ENCODE data around the gene PIGQ. TPM values are rescaled to one million over a fixed set of nuclear protein-coding genes. Genes with fewer than 3 reads are reported as not detected.

PIGQ gene
- polyA plus RNA-seq, 3 donors = 11.4 to 39.8 (median 12.1) TPM

- Mint-ChIP-seq H3K9me3 (peaks cover 0 to 3% (median 0%) of the 10 kb centered on the region in 7 donors), H3K36me3 (peaks cover 0 to 3% of the 10 kb centered on the region in 2 donors), H3K27me3 (ENCODE audit: low read depth in 3 of 3) (peaks cover 2 to 16% (median 12%) of the 10 kb centered on the region in 3 donors), H3K27ac (no peak overlapping the region), H3K4me3 (peak overlapping the region in 1 of 2 donors; percentile 53), H3K4me1 (peaks cover 13% of the 10 kb centered on the region)
- H3K9me3 ChIP-seq (replicated peaks in 1 of 2; ENCODE audit: control insufficient read depth in 1 of 2, insufficient read depth in 1 of 2, low read length in 2 of 2) = no peaks in the 10 kb centered on the region
- no peak overlapping the region for H3K9ac ChIP-seq (ENCODE audit: insufficient read depth, low read length, poor library complexity, severe bottlenecking)
- no peak for DNase-seq
- intact Hi-C loops (cut with micrococcal nuclease) = loop anchor here (5.0 kb wide), 1 partner anchor 97 kb away; the partner anchor contains the start of genes JMJD8 (in 2 of the 2) and STUB1 (in 2 of the 2)
- WGBS (ENCODE audit: insufficient coverage) = 49% methylated on average over 10 of the region's 10 CpGs
- no peak overlapping the region for H3K4me2 ChIP-seq (replicated peaks; ENCODE audit: extremely low read depth, low read length, poor library complexity, severe bottlenecking)
- H3K36me3 ChIP-seq (replicated peaks in 1 of 2; ENCODE audit: control insufficient read depth in 1 of 2, insufficient read depth in 2 of 2, low read length in 2 of 2) = peaks cover 0 to 2% of the 10 kb centered on the region in 2 donors
- no peak overlapping the region for H3K4me3 ChIP-seq (replicated peaks in 1 of 3; ENCODE audit: low read depth in 2 of 3, low read length in 3 of 3)
- no peak for TF ChIP-seq CTCF (IDR thresholded peaks at IDR 0.05)
- no peak overlapping the region for H3K27ac ChIP-seq (ENCODE audit: low read depth in 1 of 2, low read length in 2 of 2)
- H2AFZ ChIP-seq (ENCODE audit: insufficient read depth, low read depth, low read length, poor library complexity, severe bottlenecking) = no peak overlapping the region
- no peaks in the 10 kb centered on the region for H4K20me1 ChIP-seq (ENCODE audit: insufficient read depth, low read length)
- H3K4me1 ChIP-seq (ENCODE audit: control insufficient read depth in 1 of 2, insufficient read depth in 2 of 2, low read length in 2 of 2) = peaks cover 16 to 20% of the 10 kb centered on the region in 2 donors
- peaks cover 17% of the 10 kb centered on the region for H3K79me2 ChIP-seq (ENCODE audit: insufficient read depth, low read length)
- H3K27me3 ChIP-seq (ENCODE audit: control insufficient read depth in 2 of 2, insufficient read depth in 2 of 2, low read length in 2 of 2) = peaks cover 0 to 7% of the 10 kb centered on the region in 2 donors
Observed at GRCh38 chr16:585351-585750, 15.6 kb downstream of the PIGQ start.

- Mint-ChIP-seq H3K4me1 (peaks cover 20% of the 10 kb centered on the region), H3K9me3 (peaks cover 0 to 3% (median 0%) of the 10 kb centered on the region in 7 donors), H3K27ac (no peak overlapping the region), H3K27me3 (ENCODE audit: low read depth in 3 of 3) (peaks cover 2 to 16% (median 12%) of the 10 kb centered on the region in 3 donors), H3K36me3 (peaks cover 0 to 2% of the 10 kb centered on the region in 2 donors), H3K4me3 (no peak overlapping the region)
- H2AFZ ChIP-seq (ENCODE audit: insufficient read depth, low read depth, low read length, poor library complexity, severe bottlenecking) = no peak overlapping the region
- WGBS (ENCODE audit: insufficient coverage) = 78% methylated on average over 15 of the region's 16 CpGs
- H3K79me2 ChIP-seq (ENCODE audit: insufficient read depth, low read length) = peaks cover 24% of the 10 kb centered on the region
- no peak overlapping the region for H3K9ac ChIP-seq (ENCODE audit: insufficient read depth, low read length, poor library complexity, severe bottlenecking)
- no peak for DNase-seq
- H3K4me2 ChIP-seq (replicated peaks; ENCODE audit: extremely low read depth, low read length, poor library complexity, severe bottlenecking) = no peak overlapping the region
- H3K9me3 ChIP-seq (replicated peaks in 1 of 2; ENCODE audit: control insufficient read depth in 1 of 2, insufficient read depth in 1 of 2, low read length in 2 of 2) = no peaks in the 10 kb centered on the region
- peaks cover 24 to 28% of the 10 kb centered on the region in 2 donors for H3K4me1 ChIP-seq (ENCODE audit: control insufficient read depth in 1 of 2, insufficient read depth in 2 of 2, low read length in 2 of 2)
- H3K4me3 ChIP-seq (replicated peaks in 1 of 3; ENCODE audit: low read depth in 2 of 3, low read length in 3 of 3) = no peak overlapping the region
- H3K36me3 ChIP-seq (replicated peaks in 1 of 2; ENCODE audit: control insufficient read depth in 1 of 2, insufficient read depth in 2 of 2, low read length in 2 of 2) = peaks cover 0 to 2% of the 10 kb centered on the region in 2 donors
- H3K27me3 ChIP-seq (ENCODE audit: control insufficient read depth in 2 of 2, insufficient read depth in 2 of 2, low read length in 2 of 2) = peaks cover 0 to 7% of the 10 kb centered on the region in 2 donors
- intact Hi-C loops (cut with micrococcal nuclease) = loop anchor here (5.0 kb wide), 1 partner anchor 96 kb away; the partner anchor contains the start of genes JMJD8 (in 2 of the 2) and STUB1 (in 2 of the 2)
- no peak overlapping the region for H3K27ac ChIP-seq (ENCODE audit: low read depth in 1 of 2, low read length in 2 of 2)
- no peaks in the 10 kb centered on the region for H4K20me1 ChIP-seq (ENCODE audit: insufficient read depth, low read length)
- TF ChIP-seq CTCF (IDR thresholded peaks at IDR 0.05) = no peak
Observed at GRCh38 chr16:586047-586644, 16.4 kb downstream of the PIGQ start.

Measured in CD14-positive monocyte (primary cell).